Transverse colon (tissue), 4 donors: ENCODE measurements around the gene HAUS5.
"Not testable (repeated sequence)": the region's sequence is repeated elsewhere in the genome, so short reads cannot be mapped to it uniquely, and the experiment has no call there.

Experiments used
- POLR2A ChIP-seq: fragments of 450-650 bp; IDR thresholded peaks from one replicate; pipeline ENCODE4 v1.6.1; 2016; ENCODE audit warnings: antibody characterized with exemption, mild to moderate bottlenecking, moderate library complexity
- POLR2AphosphoS5 ChIP-seq, 3 donors: sonication (generic); formaldehyde crosslinking; IDR thresholded peaks; one replicate each; pipeline ENCODE4 v1.6.1; 2016; ENCODE audit warnings: antibody characterized with exemption in 3 of 3
- TF ChIP-seq, protein P1 (sequence below), 5 experiments: fragments of 200-600 bp in 3 of 5; fragments of 450-650 bp in 2 of 5; sonication (generic) in 3 of 5; IDR thresholded peaks; 1 replicate in 2 of 5; 2 replicates in 3 of 5; pipeline ENCODE4 v1.5.1; 2016 to 2017; ENCODE audit warnings: antibody characterized with exemption in 5 of 5, inconsistent platforms in 3 of 5, mild to moderate bottlenecking in 2 of 5, moderate library complexity in 1 of 5

DNA sequence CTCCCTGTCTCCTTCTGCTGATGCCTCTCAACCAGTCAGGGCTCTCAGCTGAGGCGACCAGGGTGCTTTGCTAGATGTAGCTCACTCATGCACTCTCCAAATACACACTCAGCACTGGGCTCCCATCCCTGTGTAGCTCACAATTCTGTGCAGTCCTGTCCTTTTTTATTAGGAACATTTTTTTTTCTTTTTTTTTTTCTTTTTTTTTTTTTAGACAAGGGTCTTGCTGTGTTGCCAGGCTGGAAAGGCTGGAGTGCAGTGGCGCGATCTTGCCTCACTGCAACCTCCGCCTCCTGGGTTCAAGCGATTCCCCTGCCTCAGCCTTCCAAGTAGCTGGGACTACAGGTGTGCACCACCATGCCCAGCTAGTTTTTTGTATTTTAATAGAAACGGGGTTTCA lies 42.3 kb downstream of the HAUS5 start:
- TF ChIP-seq, protein P1, sequence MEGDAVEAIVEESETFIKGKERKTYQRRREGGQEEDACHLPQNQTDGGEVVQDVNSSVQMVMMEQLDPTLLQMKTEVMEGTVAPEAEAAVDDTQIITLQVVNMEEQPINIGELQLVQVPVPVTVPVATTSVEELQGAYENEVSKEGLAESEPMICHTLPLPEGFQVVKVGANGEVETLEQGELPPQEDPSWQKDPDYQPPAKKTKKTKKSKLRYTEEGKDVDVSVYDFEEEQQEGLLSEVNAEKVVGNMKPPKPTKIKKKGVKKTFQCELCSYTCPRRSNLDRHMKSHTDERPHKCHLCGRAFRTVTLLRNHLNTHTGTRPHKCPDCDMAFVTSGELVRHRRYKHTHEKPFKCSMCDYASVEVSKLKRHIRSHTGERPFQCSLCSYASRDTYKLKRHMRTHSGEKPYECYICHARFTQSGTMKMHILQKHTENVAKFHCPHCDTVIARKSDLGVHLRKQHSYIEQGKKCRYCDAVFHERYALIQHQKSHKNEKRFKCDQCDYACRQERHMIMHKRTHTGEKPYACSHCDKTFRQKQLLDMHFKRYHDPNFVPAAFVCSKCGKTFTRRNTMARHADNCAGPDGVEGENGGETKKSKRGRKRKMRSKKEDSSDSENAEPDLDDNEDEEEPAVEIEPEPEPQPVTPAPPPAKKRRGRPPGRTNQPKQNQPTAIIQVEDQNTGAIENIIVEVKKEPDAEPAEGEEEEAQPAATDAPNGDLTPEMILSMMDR (IDR thresholded peaks at IDR 0.05): not testable (repeated sequence)
- TF ChIP-seq POLR2A; POLR2AphosphoS5 (IDR thresholded peaks at IDR 0.05): not testable (repeated sequence)
